NCI-H146 treated with DMSO at 0.1 percent for 48 hours (cell line): ENCODE measurements around the gene TNFRSF14.
"Not testable (repeated sequence)": the region's sequence is repeated elsewhere in the genome, so short reads cannot be mapped to it uniquely, and the experiment has no call there.

Experiments
- DNase-seq: peaks from one replicate; lab custom pipeline; 2025; ENCODE audit not compliant: unreplicated experiment; lab: John Stamatoyannopoulos, UW

The TNFRSF14 gene

DNA sequence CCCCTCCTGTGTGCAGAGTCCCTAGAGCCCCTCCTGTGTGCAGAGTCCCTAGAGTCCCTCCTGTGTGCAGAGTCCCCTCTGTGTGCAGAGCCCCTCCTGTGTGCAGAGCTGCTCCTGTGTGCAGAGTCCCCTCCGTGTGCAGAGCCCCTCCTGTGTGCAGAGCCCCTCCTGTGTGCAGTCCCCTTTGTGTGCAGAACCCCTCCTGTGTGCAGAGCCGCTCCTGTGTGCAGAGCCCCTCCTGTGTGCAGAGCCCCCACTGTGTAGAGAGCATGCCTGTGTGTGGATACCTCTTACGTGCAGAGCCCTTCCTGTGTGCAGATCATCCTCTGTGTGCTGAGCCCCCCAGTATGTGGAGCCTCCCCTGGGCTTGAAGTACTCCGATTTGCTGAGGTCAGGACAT lies 17.8 kb upstream of the TNFRSF14 start:
- DNase-seq, result no peak

DNA sequence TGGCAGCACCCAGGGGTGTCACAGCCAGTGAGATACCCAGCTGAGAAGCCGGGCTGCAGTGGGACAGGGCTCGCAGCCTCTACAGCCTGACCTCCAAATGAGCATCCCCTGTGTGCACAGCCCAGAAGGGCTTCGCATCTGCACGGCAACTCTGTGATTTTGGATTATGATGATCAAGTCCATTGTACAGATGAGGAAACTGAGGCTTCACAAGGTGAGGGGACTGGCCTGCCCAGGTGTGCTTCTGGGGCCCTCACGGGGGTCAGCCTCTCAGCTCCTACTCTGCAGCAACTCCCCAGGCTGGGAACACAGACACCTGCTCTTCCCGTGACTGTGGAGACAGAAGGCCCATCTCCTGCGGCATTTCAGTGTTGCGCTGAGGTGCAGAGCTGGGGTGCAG lies 17.3 kb upstream of the TNFRSF14 start:
- DNase-seq, result no peak

DNA sequence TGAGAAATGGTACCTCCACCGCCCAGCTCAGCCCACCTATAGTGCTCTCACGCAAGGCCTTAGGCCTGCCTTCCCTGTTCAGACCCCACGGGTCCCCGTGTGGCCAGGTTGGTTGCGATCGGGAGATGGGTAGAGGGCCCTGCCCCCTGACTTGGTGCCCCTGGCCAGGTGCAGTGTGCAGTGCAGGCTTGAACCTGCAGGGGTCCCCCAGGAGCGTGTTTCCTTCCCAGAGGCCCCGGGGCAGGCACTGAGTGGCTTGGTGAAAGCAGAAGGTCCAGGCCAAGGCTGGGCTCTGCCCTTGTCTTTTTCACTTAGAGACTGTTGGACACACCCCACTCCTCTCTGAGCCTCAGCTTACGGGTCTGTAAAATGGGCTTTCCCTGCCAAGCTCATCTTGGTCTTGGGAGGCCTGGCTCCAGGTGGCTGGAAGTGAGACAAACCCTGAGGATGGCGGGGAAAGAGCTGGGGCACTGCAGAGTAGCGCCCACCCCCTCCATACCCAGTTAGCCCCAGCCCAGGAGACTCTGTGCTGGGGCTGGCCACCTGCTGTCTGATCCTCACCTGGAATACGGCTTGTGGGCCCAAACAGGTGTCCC lies 16.8 kb upstream of the TNFRSF14 start:
- no peak for DNase-seq

DNA sequence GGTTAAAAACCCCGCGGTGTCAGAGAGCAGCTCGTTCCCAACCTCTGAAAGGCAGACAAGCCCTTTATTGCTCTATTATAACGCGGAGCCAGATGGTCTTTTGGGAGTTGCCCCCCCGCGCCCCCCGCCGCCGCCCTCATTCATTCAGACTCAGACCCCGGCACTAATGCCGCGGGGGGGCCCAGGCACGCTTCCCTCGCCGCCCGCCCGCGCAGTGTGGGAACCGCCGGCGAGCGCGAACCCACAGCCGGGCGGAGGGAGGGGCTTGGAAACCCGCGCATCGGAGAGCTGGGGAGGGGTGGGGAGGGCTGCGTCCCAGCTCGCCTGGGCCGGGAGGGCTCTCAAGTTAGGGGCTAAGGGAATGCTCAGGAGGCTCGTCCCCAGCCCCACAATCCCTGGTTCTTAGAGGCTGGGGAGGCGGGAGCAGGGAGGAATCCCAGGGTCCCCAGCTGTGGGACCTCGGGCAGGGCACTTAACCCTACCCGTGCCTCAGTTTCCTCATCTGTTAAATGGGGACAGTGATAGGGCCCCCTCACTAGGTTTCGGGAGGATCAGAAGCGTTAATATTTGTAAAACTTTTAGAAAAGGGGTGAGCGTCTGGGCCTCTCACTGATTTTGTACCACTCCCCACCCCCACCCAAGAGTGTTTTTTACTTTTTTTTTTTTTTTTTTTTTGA lies 15.2 kb upstream of the TNFRSF14 start:
- no peak for DNase-seq

DNA sequence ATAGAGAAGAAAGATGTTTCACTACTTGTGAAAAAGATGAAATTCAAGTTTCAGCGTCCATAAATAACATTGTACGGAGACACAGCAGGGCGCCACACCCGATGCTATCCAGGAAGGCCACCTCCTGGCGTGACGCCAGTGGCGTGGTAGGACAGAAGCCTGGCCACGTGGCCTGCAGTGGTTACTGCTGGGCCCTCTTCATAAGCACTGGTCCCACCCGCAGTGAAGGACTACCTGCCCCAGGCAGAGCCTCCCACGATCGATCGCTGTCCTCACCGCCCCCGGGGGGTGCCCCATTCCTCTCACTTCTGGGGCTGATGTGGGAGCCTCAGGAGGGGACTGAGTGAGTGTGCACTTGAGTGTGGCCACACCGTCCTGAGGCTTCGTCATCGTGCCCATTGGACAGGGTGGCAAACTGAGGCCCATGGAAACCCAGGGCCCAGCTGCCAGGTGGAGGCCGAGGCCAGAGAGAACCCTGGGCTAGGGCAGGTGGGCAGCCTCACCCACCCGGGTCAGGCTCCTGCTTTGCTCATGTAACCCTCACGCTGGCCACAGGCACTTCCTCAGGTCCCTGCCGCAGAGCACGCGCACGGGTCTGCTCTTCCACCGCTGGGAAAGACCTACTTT lies 14.4 kb upstream of the TNFRSF14 start:
- DNase-seq, result peak; percentile 45

DNA sequence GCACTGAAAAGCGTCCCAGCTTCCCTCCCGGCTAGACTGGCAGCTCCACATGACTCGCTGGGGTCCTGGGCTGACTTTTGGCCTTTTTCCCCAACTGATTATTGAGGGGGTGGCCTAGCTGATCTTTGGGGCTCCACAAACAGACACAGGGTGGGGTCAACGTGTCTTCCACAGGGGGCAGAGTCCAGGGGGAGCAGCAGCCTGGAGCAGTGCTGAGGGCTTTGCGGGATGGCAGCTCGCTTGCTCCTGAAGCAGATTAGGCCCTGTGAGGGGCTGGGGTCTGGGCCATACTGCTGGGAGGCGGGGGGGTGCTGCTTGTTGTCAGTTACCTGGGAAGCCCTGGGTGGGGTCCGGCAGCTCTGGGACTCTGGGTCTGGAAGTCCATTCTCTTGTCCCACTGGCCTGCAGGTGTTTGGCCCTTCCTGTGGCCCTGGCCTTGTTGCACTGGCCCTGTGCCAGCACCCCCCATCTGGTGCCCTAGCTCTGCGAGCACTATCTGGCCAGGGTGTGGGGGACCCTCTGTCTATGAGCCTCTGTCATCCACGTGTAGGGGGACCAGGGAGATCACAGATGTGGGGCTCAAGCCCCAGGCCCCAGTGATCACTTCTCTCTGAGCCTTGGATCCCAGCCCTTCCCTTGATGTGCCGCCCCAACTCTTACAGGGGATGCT lies 13.8 kb upstream of the TNFRSF14 start:
- DNase-seq, result no peak

DNA sequence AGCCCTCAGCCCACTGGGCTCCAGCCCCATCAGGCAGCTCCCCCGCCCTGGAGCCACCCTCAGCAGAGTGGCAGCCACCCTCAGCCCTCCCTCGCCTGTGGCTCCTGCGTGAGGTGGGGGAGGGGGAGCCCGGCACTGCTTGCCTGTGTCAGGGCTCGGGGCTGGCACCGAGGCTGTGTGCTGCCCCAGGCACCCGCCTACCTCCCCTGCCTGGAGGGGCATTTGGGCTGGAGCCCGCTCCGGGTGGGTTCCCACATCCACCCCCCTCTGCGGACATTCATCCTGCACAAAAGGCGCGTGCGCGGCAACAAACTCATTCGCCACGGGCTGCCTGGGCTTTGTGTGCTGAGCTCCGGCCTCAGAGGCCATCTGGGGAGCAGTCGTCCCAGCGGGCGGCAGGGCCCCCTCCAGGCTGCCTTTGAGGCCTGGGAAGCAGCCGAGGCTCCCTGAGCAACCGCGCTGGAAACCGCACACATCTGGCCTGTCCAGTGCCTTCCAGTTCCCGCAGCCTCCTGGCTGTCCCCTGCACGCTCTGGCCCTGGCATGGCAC lies 12.6 kb upstream of the TNFRSF14 start:
- DNase-seq, result no peak

DNA sequence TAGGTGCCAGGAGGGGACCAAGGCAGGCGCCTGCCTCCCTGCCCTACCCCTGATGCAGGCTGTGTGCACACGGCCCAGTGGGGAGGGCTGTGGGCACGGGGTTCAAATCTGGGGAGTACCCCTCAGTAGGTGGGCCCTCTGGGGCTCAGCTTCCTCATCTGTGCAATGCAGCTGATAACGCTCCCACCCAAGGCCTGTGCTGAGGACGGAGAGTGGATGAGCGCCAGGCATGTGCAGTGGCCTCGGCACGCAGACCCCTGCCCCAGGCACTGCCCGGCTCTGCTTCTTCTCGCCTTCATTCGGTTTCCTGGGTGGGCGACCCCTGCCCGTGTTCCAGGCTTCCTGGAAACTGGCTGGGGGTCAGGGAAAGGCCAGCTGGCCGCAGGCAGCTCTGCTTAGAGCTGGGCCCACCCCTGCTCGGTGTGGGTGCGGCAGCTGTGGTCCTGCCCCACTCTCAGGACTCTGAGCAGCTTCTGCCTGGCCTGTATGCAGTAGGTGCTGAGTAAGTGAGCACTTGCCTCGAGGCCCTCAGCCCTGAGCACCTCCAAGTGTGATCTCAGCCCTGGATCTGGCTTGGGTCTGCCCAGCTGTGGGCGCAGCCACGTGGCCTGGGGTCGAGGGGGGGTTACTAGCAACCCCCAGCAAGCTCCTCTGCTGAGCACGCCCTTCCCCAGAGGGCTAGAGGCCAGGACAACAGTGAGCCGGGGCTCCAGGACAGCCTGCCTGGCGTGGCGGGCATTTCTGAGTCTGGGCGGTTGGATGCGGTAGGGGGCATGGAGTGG lies 11.9 kb upstream of the TNFRSF14 start:
- no peak for DNase-seq

DNA sequence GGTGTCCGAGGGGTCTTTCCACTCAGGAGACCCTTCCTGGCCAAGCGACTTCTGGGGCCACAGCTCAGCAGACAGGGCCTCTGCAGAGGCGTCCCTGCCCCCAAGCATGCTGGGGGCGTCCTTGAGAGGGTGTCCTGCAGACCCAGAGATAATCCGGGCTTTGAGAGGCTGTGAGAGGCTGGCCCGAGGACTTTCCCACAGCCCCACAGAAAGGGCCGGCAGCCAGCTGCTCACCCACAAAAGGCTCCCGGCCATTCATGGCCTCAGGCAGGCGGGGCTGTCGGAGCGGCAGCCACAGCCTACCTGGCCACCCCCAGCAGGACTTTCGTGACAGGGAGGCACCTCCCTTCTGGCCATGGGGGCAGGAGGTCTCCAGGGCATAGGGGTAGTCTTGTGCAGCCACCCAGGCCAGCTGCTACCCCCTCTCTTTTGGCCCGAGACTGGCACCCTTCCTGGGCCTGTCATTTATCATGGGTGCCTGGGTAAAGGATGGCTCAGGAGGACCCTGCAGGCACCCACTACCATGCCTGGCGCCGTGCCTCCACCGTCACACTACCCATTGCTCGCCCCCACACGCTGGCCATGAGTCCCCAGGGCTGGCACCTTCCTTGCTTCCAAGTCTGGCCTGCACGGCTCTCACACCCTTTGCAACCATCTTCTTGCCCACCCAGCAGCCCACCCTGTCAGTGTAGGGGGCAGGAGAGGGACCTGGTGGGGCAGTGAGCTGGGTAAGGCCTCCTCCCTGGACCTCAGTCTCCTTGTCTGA lies 11.1 kb upstream of the TNFRSF14 start:
- no peak for DNase-seq

DNA sequence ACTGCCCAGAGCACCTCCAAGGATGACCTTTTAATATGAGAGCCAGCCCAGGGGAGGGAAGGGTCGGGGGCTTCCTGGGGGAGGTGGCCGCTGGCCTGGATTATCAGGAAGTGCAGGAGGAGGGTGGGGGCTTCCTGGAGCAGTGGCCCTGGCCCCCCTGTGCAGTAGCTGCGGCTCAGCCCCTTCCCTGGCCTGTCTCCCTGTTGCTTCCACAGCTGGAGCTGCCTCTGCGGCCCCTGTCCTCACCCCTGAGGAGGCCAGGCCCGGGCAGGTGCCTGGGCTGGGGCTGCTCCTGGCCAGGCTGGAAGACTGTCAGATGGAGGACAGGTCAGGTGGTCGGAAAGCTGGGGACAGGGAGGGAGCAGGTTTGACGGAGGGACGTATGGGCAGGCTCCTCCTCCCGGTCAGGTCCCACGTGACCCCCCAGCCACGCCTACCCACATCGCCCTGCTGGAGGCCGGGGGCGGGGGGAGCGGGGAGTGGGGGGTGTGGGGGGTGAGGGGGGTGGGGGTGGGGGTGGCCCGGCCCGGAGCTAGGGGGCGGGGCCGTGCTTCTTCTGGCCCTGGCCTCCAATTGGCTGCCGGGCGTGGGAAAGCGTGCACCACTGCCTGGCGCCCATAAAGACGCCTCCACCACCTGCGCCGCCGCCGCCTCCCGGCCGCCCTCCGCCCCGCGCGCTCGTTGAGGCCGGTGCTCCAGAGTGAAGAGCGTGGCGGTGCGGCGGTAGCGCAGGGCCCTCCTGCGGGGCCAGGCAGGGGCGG lies 10.2 kb upstream of the TNFRSF14 start:
- DNase-seq, result peak; percentile 70

DNA sequence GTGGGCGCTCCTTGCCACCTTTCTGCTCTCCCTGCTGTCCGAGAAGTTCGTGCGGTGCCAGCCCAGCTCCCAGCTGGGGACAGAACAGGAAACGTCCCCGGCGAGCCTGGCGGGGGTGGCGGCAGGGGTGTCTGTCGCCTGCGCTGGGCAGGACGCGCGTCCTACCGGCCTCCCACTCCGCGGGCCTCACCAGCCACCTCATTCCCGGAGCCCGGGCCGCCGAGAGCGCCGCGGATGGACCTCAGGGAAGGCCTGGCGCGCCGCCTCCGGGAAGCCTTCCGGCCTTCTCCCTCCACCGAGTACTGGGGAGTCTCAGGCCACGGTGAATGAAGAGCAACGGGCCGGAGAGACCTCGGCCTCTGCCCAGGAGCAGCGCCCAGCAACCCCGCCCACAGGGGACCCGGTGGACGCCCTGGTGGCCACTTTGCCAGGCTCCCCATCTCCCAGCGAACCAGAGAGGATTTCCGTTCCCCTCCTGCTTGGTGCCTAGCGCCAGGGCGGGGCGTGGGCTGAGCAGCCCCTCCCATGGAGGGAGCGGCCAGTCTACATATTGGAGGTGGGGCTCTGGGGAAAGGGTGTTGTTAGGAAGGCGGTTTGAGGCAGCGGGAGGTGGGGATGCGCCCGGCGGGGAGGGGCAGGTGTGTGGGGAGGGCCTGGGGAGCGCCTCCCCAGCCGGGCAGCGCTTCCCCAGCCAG lies 9.5 kb upstream of the TNFRSF14 start:
- DNase-seq, result peak; percentile 79

DNA sequence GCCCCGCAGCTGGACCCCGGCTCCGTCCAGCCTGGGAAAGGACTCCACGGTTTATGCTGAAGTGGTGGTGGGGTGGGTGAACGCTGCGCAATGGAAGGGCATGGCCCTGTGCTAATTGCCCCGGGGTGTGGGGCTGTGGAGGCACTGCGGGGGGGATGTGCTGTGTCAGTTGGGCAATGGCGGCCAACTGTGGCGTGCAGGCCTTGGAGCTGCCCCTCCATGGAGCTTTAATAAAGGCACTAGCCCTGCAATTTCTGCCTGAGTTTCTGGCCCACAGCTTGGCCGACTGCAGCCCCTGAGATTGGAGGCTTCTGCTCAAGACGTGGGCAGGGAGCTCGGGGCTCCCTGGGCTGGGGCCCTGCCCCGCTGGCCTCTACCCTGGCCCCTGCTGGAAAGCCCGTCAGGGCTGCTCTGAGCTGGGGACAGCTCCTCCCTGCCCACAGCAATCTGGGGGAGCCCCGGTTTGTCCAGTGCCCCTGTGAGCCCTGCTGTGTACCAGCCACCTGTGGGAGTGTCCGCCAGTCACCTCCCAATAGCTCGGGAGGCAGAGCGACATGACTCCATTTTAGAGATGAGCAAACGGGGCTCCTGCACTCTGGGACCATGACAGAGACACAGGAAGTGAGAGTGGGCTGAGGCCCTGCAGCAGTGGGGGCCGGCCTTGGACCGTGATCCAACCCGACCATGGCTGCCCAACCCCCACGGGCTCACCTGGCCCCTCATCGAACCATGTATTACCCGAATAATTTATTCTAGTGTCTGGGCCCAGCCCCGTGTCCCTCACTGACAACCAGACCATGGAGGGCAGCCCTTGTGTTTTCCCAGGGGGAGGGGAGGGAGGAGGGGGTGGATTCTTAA lies 8.7 kb upstream of the TNFRSF14 start:
- no peak for DNase-seq

DNA sequence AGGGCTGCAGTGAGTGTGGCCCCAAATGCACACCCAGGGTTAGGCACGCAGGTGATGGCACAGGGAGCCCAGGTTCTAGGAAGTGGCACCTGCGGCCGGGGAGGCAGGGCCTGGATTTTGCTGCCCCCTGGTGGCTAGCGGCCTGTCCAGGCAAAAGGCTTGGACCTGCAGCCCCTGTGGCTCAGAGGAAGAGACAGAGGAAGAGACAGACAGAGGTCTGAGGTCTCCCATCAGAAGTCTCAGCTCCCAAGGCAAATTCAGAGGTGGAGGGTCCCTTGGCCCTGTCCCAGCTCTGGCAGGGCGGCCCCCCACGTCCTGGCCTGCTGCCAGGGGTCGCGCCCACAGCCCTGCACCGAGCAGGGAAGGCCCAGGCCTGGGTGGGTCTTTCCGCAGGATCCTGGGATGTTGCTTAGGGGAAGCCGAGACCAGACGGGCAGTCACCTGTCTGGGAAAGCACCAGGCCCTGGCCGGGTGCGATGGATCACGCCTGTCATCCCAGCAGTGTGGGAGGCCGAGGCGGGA lies 8.0 kb upstream of the TNFRSF14 start:
- peak; percentile 27 for DNase-seq

DNA sequence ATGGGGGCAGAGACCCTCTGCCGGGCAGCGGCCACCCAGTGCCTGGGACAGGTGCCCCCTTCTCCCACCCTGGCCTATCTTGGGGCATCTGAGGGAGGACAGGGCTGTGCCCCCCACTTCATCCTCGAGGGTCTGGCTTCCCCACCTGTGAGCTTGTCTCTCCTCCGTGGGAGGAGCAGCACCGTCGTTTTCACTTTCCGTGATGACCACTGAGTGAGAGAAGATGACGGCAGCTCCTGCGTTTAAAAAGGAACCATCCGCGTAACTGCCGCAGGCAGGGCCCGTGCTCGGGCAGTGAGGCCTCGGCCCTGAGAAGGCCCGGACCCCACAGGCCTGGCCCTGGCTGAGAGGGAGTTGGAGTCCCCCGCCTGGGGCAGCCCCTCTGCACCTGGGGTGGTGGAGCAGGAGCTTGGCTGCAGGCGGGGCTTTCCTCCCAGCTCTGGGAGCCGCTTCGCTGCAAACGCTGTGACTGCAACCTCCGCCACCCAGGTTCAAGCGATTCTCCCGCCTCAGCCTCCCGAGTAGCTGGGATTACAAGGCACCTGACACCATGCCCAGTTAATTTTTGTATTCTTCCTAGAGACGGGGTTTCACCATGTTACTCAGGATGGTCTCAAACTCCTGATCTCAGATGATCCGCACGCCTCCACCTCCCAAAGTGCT lies 6.7 kb upstream of the TNFRSF14 start:
- DNase-seq, result not testable (repeated sequence)

DNA sequence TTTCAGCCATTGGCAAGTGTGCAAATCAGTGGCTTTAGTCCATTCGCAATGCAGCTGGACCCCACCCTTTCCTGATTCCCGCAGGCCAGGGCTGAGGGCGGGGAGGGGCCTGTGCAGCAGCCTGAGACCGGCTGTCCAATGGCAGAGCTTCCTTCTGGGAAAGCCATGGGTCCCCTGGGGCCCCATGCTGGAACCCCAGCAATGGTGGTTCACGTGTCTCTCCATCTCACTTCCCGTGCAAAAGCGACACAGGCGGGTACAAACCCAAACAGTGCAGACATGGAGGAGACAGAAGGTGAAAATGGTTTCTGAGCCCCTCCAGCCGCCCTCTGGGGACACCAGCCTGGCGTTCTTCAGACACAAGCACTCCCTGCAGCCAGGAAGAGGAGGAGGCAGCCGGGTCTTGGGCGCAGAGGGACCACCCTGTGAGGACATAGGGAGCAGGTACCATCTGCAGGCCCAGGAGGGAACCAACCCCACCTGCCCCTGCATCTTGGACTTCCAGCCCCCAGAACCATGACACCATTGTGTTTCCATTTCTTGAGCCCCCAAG lies 5.8 kb upstream of the TNFRSF14 start:
- DNase-seq, result not testable (repeated sequence)

DNA sequence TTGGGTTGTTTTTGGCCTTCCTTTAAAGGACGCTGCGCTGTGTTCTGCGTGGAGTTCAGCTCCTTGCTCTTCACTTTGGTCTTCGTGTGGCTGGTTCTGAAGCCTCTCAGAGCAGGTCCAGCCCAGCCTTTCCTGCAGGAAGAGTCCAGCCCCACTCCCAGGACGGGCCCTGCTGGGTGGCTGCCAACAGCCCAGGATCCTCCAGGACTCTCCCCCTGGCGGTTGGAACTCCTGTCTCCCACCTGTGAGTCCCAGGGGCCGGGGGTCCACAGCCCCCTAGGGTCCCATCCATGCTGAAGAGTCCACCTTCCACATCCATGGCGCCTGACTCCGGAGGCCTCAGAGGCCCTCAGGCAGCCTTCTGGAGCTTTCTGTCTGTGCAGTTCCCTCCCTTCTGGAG lies 4.6 kb upstream of the TNFRSF14 start:
- DNase-seq, result not testable (repeated sequence)

DNA sequence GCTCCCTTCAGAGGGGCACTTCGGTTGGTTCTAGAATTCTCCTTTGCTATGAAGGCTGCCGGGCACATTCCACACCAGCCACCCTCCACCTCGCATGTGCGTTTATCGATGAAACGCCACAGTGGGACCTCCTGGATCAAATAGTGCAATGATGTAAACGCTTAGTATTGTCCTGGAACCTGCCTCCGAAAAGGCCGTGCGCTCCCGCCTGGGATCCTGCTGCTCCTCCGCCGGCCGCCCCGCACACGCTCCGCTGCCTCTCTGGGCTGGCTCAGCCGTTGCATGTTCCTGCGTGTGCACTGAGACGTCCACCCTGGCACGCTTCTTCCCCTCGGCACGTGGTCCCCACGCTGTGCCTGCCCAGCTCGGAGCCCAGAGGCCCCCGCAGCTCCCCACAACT lies 4.0 kb upstream of the TNFRSF14 start:
- DNase-seq, result no peak
